Left colon (tissue), 2 donors: Measurements from ENCODE around the gene ZNF831. TPM values are rescaled to one million over a fixed set of nuclear protein-coding genes. Genes with fewer than 3 reads are reported as not detected.
A peak's percentile ranks its signal among the peaks of the same experiment; 100 is the strongest.

Source experiments
- ATAC-seq: fragments of 200-7000 bp; cut with Tn5 transposase; one replicate; pipeline ENCODE4 v1.9.1; 2020; ENCODE audit warnings: mild to moderate bottlenecking, moderate library complexity
- DNase-seq, 2 donors: peaks; one replicate each; pipeline ENCODE4 v3.0.0-alpha.2; 2020
- intact Hi-C, 2 donors: fragments of 100-400 bp; cut with DNase I in 1 of 2; cut with micrococcal nuclease in 1 of 2; formaldehyde crosslinking; loops; one replicate each; pipeline versions ENCODE4 v1.11.2 to v1.14.0; 2022; cut with DNase I, micrococcal nuclease
- long read RNA-seq: library from polyadenylated mRNA; unstranded; transcript quantifications from one replicate; pipeline ENCODE4 v2.0.0, GENCODE V29; 2021
- total RNA-seq, 2 donors: library from RNA; stranded (reverse); fragmentation: NEBNext Ultra II Directional; extraction: Animal tissue kit (Norgen Biotek cat#: 25700); gene quantifications; one replicate each; pipeline ENCODE4 v1.2.1, GENCODE V29; 2021
- donor health status: DM: no; HTN: no; CAD: no.
- donor health status: DM: yes; HTN: yes; CAD: no.

Gene ZNF831
- total RNA-seq: under 1 TPM; 0.15 to 0.61 TPM
- long read RNA-seq, full-length matches to known transcripts: 1 of 1 reads
- long read RNA-seq, partial matches to known transcripts: 0 of 1 reads
- long read RNA-seq, other reads (novel, unspliced or antisense): 0 of 1 reads

GRCh38 chr20:59163631-59164530 lies at the start of gene ZNF831:
Gene ZNF831, plus strand, starts transcription at chr20:59163821. Its CDS starts 27,199 bp downstream, at chr20:59191020.
- ATAC-seq (no peak), DNase-seq (no peak)
- intact Hi-C loops: no loop called here

GRCh38 chr20:59117526-59117925 lies 46.1 kb upstream of the ZNF831 start:
- intact Hi-C loops: no loop called here
- no peak for DNase-seq
- ATAC-seq: no peak

GRCh38 chr20:59118855-59119254 lies 44.8 kb upstream of the ZNF831 start:
- no peak for ATAC-seq
- intact Hi-C loops: no loop called here
- no peak for DNase-seq

- ATAC-seq: no peak
- intact Hi-C loops: no loop called here
Measured at GRCh38 chr20:59120491-59120890, 43.1 kb upstream of the ZNF831 start.

GRCh38 chr20:59120919-59121318 lies 42.7 kb upstream of the ZNF831 start:
- intact Hi-C loops: no loop called here

More at GRCh38 chr20:59120491-59120890, 43.1 kb upstream of the ZNF831 start:
- DNase-seq: no peak

GRCh38 chr20:59121714-59122565 lies 41.7 kb upstream of the ZNF831 start:
- DNase-seq (no peak), ATAC-seq (no peak)
- intact Hi-C loops: no loop called here

More at GRCh38 chr20:59120919-59121318, 42.7 kb upstream of the ZNF831 start:
- no peak for DNase-seq
- no peak for ATAC-seq

- DNase-seq (no peak), ATAC-seq (no peak)
- intact Hi-C loops: no loop called here
Measured at GRCh38 chr20:59122566-59122919, 41.1 kb upstream of the ZNF831 start.

GRCh38 chr20:59123011-59123677 lies 40.5 kb upstream of the ZNF831 start:
- peak in 1 of 2 donors; percentile 16 for DNase-seq
- ATAC-seq: no peak
- intact Hi-C loops: no loop called here

GRCh38 chr20:59123678-59124255 lies 39.9 kb upstream of the ZNF831 start:
- DNase-seq (no peak), ATAC-seq (no peak)
- intact Hi-C loops: no loop called here

GRCh38 chr20:59124296-59125029 lies 39.2 kb upstream of the ZNF831 start:
- DNase-seq (no peak), ATAC-seq (no peak)
- intact Hi-C loops: no loop called here

- ATAC-seq: no peak
- intact Hi-C loops: no loop called here
Measured at GRCh38 chr20:59125332-59125731, 38.3 kb upstream of the ZNF831 start.

GRCh38 chr20:59125836-59126235 lies 37.8 kb upstream of the ZNF831 start:
- DNase-seq (no peak), ATAC-seq (peak; percentile 26)
- intact Hi-C loops: no loop called here

More at GRCh38 chr20:59125332-59125731, 38.3 kb upstream of the ZNF831 start:
- no peak for DNase-seq

- ATAC-seq: no peak
- intact Hi-C loops: no loop called here
- DNase-seq: no peak
Measured at GRCh38 chr20:59127839-59128238, 35.8 kb upstream of the ZNF831 start.

GRCh38 chr20:59131551-59132285 lies 31.9 kb upstream of the ZNF831 start:
- intact Hi-C loops: no loop called here
- ATAC-seq (no peak), DNase-seq (no peak)

GRCh38 chr20:59134182-59134581 lies 29.4 kb upstream of the ZNF831 start:
- intact Hi-C loops: no loop called here
- no peak for ATAC-seq
- DNase-seq: no peak

- ATAC-seq: no peak
- intact Hi-C loops: no loop called here
- DNase-seq: no peak
Measured at GRCh38 chr20:59135093-59135492, 28.5 kb upstream of the ZNF831 start.

GRCh38 chr20:59136027-59136426 lies 27.6 kb upstream of the ZNF831 start:
- intact Hi-C loops: no loop called here
- DNase-seq: no peak
- no peak for ATAC-seq
